Neuronal stem cell (in vitro differentiated cells): Measurements from ENCODE around the gene RPL35A.

Experiments used
- DNase-seq: peaks from one replicate; pipeline ENCODE4 v3.0.0-alpha.2; 2013; ENCODE audit warnings: low spot score
- H2AFZ ChIP-seq: one replicate; pipeline ENCODE4 v1.6.1; 2013; ENCODE audit warnings: mild to moderate bottlenecking, low read length, inconsistent platforms
- H2AK5ac ChIP-seq: 2 replicates; pipeline ENCODE4 v1.6.1; 2013; ENCODE audit warnings: low read depth, mild to moderate bottlenecking, inconsistent platforms, low read length, moderate library complexity, mixed read lengths
- H2BK120ac ChIP-seq: 2 replicates; pipeline ENCODE4 v1.6.1; 2013; ENCODE audit warnings: low read depth, mild to moderate bottlenecking, inconsistent platforms, low read length, moderate library complexity, mixed read lengths
- H2BK12ac ChIP-seq: one replicate; pipeline ENCODE4 v1.6.1; 2013; ENCODE audit warnings: low read length, inconsistent platforms
- H2BK15ac ChIP-seq: 2 replicates; pipeline ENCODE4 v1.6.1; 2013; ENCODE audit warnings: mild to moderate bottlenecking, low read length, inconsistent platforms, mixed read lengths
- H2BK5ac ChIP-seq: one replicate; pipeline ENCODE4 v1.6.1; 2013; ENCODE audit warnings: inconsistent platforms, mild to moderate bottlenecking, low read length, moderate library complexity
- H3K14ac ChIP-seq: one replicate; pipeline ENCODE4 v1.6.1; 2013; ENCODE audit warnings: low read length, inconsistent platforms
- H3K18ac ChIP-seq: 2 replicates; pipeline ENCODE4 v1.6.1; 2013; ENCODE audit warnings: low read length, inconsistent platforms
- H3K23ac ChIP-seq: 2 replicates; pipeline ENCODE4 v1.6.1; 2013; ENCODE audit warnings: low read depth, mild to moderate bottlenecking, mixed read lengths, low read length, inconsistent platforms; ENCODE audit not compliant: poor library complexity
- H3K27ac ChIP-seq: replicated peaks from 3 replicates; pipeline ENCODE4 v1.5.1; 2013; ENCODE audit warnings: low read length, inconsistent platforms
- H3K27me3 ChIP-seq, 3 experiments: 2 replicates each; pipeline ENCODE4 v1.6.1; 2013; ENCODE audit warnings: low read length in 3 of 3, mild to moderate bottlenecking in 2 of 3, inconsistent platforms in 1 of 3, low read depth in 1 of 3, mixed read lengths in 1 of 3, moderate library complexity in 1 of 3; ENCODE audit not compliant: control insufficient read depth in 3 of 3, insufficient read depth in 3 of 3
- H3K36me3 ChIP-seq, 2 donors: replicated peaks in 1 of 2; 2 replicates each; pipeline ENCODE4 v1.6.1; 2013; ENCODE audit warnings: low read length in 2 of 2; ENCODE audit not compliant: control insufficient read depth in 2 of 2, insufficient read depth in 2 of 2
- H3K4ac ChIP-seq: 2 replicates; pipeline ENCODE4 v1.6.1; 2013; ENCODE audit warnings: inconsistent platforms, mild to moderate bottlenecking, low read length, moderate library complexity
- H3K4me1 ChIP-seq, 2 donors: 1 replicate in 1 of 2; 2 replicates in 1 of 2; pipeline ENCODE4 v1.6.1; 2013; ENCODE audit warnings: low read length in 2 of 2, low read depth in 1 of 2; ENCODE audit not compliant: control insufficient read depth in 2 of 2, insufficient read depth in 1 of 2
- H3K4me2 ChIP-seq: one replicate; pipeline ENCODE4 v1.6.1; 2013; ENCODE audit warnings: mild to moderate bottlenecking, low read length, inconsistent platforms; ENCODE audit not compliant: insufficient read depth, poor library complexity, severe bottlenecking
- H3K4me3 ChIP-seq, 2 donors: 2 replicates each; pipeline ENCODE4 v1.5.1; 2013; ENCODE audit warnings: low read length in 2 of 2, mild to moderate bottlenecking in 2 of 2, inconsistent platforms in 1 of 2, moderate library complexity in 1 of 2
- H3K79me1 ChIP-seq: one replicate; pipeline ENCODE4 v1.6.1; 2013; ENCODE audit warnings: low read depth, mild to moderate bottlenecking, inconsistent platforms, low read length, moderate library complexity
- H3K9ac ChIP-seq: one replicate; pipeline ENCODE4 v1.6.1; 2013; ENCODE audit warnings: mild to moderate bottlenecking, low read depth, low read length, inconsistent platforms; ENCODE audit not compliant: poor library complexity
- H3K9me3 ChIP-seq, 2 donors: replicated peaks in 1 of 2; 2 replicates each; pipeline versions ENCODE3 to v1.6.1; 2013; ENCODE audit warnings: low read length in 2 of 2, mild to moderate bottlenecking in 2 of 2, inconsistent platforms in 1 of 2, low read depth in 1 of 2, mixed read lengths in 1 of 2, moderate library complexity in 1 of 2; ENCODE audit not compliant: control insufficient read depth in 2 of 2, insufficient read depth in 1 of 2
- H4K8ac ChIP-seq: one replicate; pipeline ENCODE4 v1.6.1; 2013; ENCODE audit warnings: low read depth, mild to moderate bottlenecking, inconsistent platforms, low read length, moderate library complexity
- H4K91ac ChIP-seq: one replicate; pipeline ENCODE4 v1.6.1; 2013; ENCODE audit warnings: low read length, low read depth, mild to moderate bottlenecking, inconsistent platforms; ENCODE audit not compliant: poor library complexity
- WGBS, 2 donors: extraction: QIAGEN DNeasy Blood & Tissue Kit; methylation state at CpG; one replicate each; pipeline ENCODE4 v1.1.7; 2013; ENCODE audit warnings: missing lambda C conversion rate in 2 of 2, mixed read lengths in 1 of 2; ENCODE audit not compliant: insufficient read length in 2 of 2, insufficient replicate concordance in 1 of 2; ENCODE audit errors: extremely low coverage in 2 of 2; 5-methylcytosine and 5-hydroxymethylcytosine counted together

The RPL35A gene

GRCh38 chr3:197950677-197951061 lies 679 bp downstream of the RPL35A start:
- peaks cover 29 to 50% of the 10 kb centered on the region in 2 donors for H3K36me3 ChIP-seq
- no peak overlapping the region for H4K91ac ChIP-seq
- H3K27ac ChIP-seq: peak overlapping the region; percentile 67
- H3K27me3 ChIP-seq: no peaks in the 10 kb centered on the region
- H3K4me3 ChIP-seq: peak overlapping the region; percentile 68 to 93
- H3K79me1 ChIP-seq: peaks cover 2% of the 10 kb centered on the region
- H3K14ac ChIP-seq: no peak overlapping the region
- WGBS, 2 donors: no CpG with 5 or more reads among the region's 11 CpGs
- no peak overlapping the region for H2BK15ac ChIP-seq
- H3K18ac ChIP-seq: no peak overlapping the region
- peaks cover 1 to 9% of the 10 kb centered on the region in 2 donors for H3K4me1 ChIP-seq
- no peak for DNase-seq
- peak overlapping the region; percentile 47 for H3K4me2 ChIP-seq
- H3K23ac ChIP-seq: no peak overlapping the region
- H4K8ac ChIP-seq: no peak overlapping the region
- H3K4ac ChIP-seq: no peak overlapping the region
- no peaks in the 10 kb centered on the region for H3K9me3 ChIP-seq
- H2BK12ac ChIP-seq: no peak overlapping the region
- H2AK5ac ChIP-seq: no peak overlapping the region
- no peak overlapping the region for H2BK5ac ChIP-seq
- no peak overlapping the region for H2BK120ac ChIP-seq
- no peak overlapping the region for H2AFZ ChIP-seq
- H3K9ac ChIP-seq: no peak overlapping the region

- WGBS, 2 donors: no CpG with 5 or more reads among the region's 21 CpGs
- peaks cover 1 to 9% of the 10 kb centered on the region in 2 donors for H3K4me1 ChIP-seq
Observed at GRCh38 chr3:197951392-197951990, 1.5 kb downstream of the RPL35A start.

GRCh38 chr3:197952440-197952839 lies 2.5 kb downstream of the RPL35A start:
- Histone ChIP-seq H2BK120ac (no peak overlapping the region), H3K9ac (no peak overlapping the region), H3K4me3 (no peak overlapping the region), H2AFZ (no peak overlapping the region), H4K8ac (no peak overlapping the region), H3K18ac (no peak overlapping the region), H3K27me3 (no peaks in the 10 kb centered on the region), H3K23ac (no peak overlapping the region), H2BK15ac (no peak overlapping the region), H3K9me3 (no peaks in the 10 kb centered on the region), H3K4me2 (no peak overlapping the region), H2AK5ac (no peak overlapping the region), H4K91ac (no peak overlapping the region), H3K4ac (no peak overlapping the region), H3K4me1 (peaks cover 1 to 9% of the 10 kb centered on the region in 2 donors), H3K14ac (no peak overlapping the region), H3K27ac (no peak overlapping the region), H2BK12ac (no peak overlapping the region), H3K36me3 (peaks cover 40 to 65% of the 10 kb centered on the region in 2 donors), H2BK5ac (no peak overlapping the region), H3K79me1 (peaks cover 2% of the 10 kb centered on the region)
- WGBS, 2 donors: no CpG with 5 or more reads among the region's 9 CpGs
- DNase-seq: no peak

More at GRCh38 chr3:197951392-197951990, 1.5 kb downstream of the RPL35A start:
- Histone ChIP-seq H2BK5ac (no peak overlapping the region), H2BK12ac (no peak overlapping the region), H3K23ac (no peak overlapping the region), H2BK15ac (no peak overlapping the region), H3K4ac (no peak overlapping the region), H2AFZ (no peak overlapping the region), H2BK120ac (no peak overlapping the region), H3K4me3 (peak overlapping the region in 1 of 2 donors; percentile 68), H3K9ac (no peak overlapping the region), H3K14ac (no peak overlapping the region), H3K27ac (no peak overlapping the region), H2AK5ac (no peak overlapping the region), H4K91ac (no peak overlapping the region), H3K79me1 (peaks cover 2% of the 10 kb centered on the region), H3K18ac (no peak overlapping the region), H3K27me3 (no peaks in the 10 kb centered on the region), H3K9me3 (no peaks in the 10 kb centered on the region), H3K4me2 (peak overlapping the region; percentile 47), H3K36me3 (peaks cover 36 to 58% of the 10 kb centered on the region in 2 donors), H4K8ac (no peak overlapping the region)
- DNase-seq: no peak

GRCh38 chr3:197953325-197953724 lies 3.3 kb downstream of the RPL35A start:
- no CpG with 5 or more reads among the region's 6 CpGs for WGBS, 2 donors
- Histone ChIP-seq H3K14ac (no peak overlapping the region), H3K36me3 (peaks cover 40 to 65% of the 10 kb centered on the region in 2 donors), H3K18ac (no peak overlapping the region), H4K91ac (no peak overlapping the region), H3K27ac (no peak overlapping the region), H3K4me1 (peaks cover 1 to 9% of the 10 kb centered on the region in 2 donors), H3K9me3 (peaks cover 0 to under 1% of the 10 kb centered on the region in 2 donors), H3K4me2 (no peak overlapping the region), H2BK12ac (no peak overlapping the region), H2AK5ac (no peak overlapping the region), H2AFZ (no peak overlapping the region), H3K27me3 (no peaks in the 10 kb centered on the region), H3K23ac (no peak overlapping the region), H3K9ac (no peak overlapping the region), H2BK15ac (no peak overlapping the region), H3K4me3 (no peak overlapping the region), H2BK120ac (no peak overlapping the region), H2BK5ac (no peak overlapping the region), H3K79me1 (peaks cover 2% of the 10 kb centered on the region), H3K4ac (no peak overlapping the region), H4K8ac (no peak overlapping the region)
- DNase-seq: no peak
